HepG2 (cell line): ENCODE measurements around the gene GZF1. TPM values are rescaled to one million over a fixed set of nuclear protein-coding genes. Genes with fewer than 3 reads are reported as not detected.

Source experiments
- AFF4 ChIP-seq: sonication (generic); formaldehyde crosslinking; IDR thresholded peaks from 2 replicates; pipeline ENCODE4 v1.4.0; 2020; ENCODE audit warnings: missing genetic modification reagents
- ATF6 ChIP-seq: sonication (generic); formaldehyde crosslinking; conservative IDR thresholded peaks from 2 replicates; pipeline ENCODE4 v1.4.0; 2020; ENCODE audit warnings: missing genetic modification reagents
- MED13 ChIP-seq: sonication (generic); formaldehyde crosslinking; IDR thresholded peaks from 2 replicates; pipeline ENCODE4 v1.5.0; 2020; ENCODE audit warnings: missing genetic modification reagents
- MNT ChIP-seq: fragments of 450-650 bp; IDR thresholded peaks from 2 replicates; pipeline ENCODE4 v1.6.1; 2016
- NCOA5 ChIP-seq: sonication (generic); formaldehyde crosslinking; IDR thresholded peaks from 2 replicates; pipeline ENCODE4 v1.4.0; 2020; ENCODE audit warnings: missing genetic modification reagents
- NPAS2 ChIP-seq: sonication (generic); formaldehyde crosslinking; IDR thresholded peaks from 2 replicates; pipeline ENCODE4 v1.8.0; 2022; ENCODE audit warnings: mild to moderate bottlenecking, missing genetic modification reagents, borderline replicate concordance
- PRMT3 ChIP-seq: sonication (generic); formaldehyde crosslinking; IDR thresholded peaks from 2 replicates; pipeline ENCODE4 v1.8.1; 2022; ENCODE audit warnings: low read depth, mild to moderate bottlenecking, moderate library complexity, missing genetic modification reagents, borderline replicate concordance
- SP2 ChIP-seq: sonication (generic); formaldehyde crosslinking; IDR thresholded peaks from 2 replicates; pipeline ENCODE4 v1.5.1; 2020; ENCODE audit warnings: mild to moderate bottlenecking, missing genetic modification reagents
- TERF1 ChIP-seq: sonication (generic); formaldehyde crosslinking; IDR thresholded peaks from 2 replicates; pipeline ENCODE4 v1.8.0; 2022; ENCODE audit warnings: mild to moderate bottlenecking, missing genetic modification reagents, moderate library complexity
- TGIF2 ChIP-seq: IDR thresholded peaks from 2 replicates; pipeline ENCODE4 v1.6.1; 2016; ENCODE audit warnings: control low read depth, missing compliant biosample characterization
- THRA ChIP-seq: sonication (generic); formaldehyde crosslinking; IDR thresholded peaks from 2 replicates; pipeline ENCODE4 v1.4.0; 2020; ENCODE audit warnings: missing genetic modification reagents, borderline replicate concordance
- ZNF136 ChIP-seq: sonication (generic); formaldehyde crosslinking; IDR thresholded peaks from 2 replicates; pipeline ENCODE4 v1.8.1; 2022; ENCODE audit warnings: low read depth, mild to moderate bottlenecking, moderate library complexity, missing genetic modification reagents
- ZNF142 ChIP-seq: sonication (generic); formaldehyde crosslinking; IDR thresholded peaks from 2 replicates; pipeline ENCODE4 v1.4.0; 2020; ENCODE audit warnings: missing genetic modification reagents
- polyA plus RNA-seq, 8 experiments: library from polyadenylated mRNA; depleted of rRNA in 3 of 8; stranded (reverse) in 7 of 8; unstranded in 1 of 8; fragments of >200 nt; fragmentation: Illumina TruSeq in 4 of 8; extraction: Trizol in 4 of 8; gene quantifications; 2 replicates each; pipeline versions ENCODE4 v1.2.1 to v1.2.3, GENCODE V29; 2011 to 2016; ENCODE audit warnings: low read depth in 4 of 8, missing spikeins in 1 of 8, mixed read lengths in 1 of 8; ENCODE audit not compliant: insufficient read depth in 1 of 8
- total RNA-seq, 5 experiments: library from RNA; depleted of rRNA; stranded (reverse); fragments of >200 nt; fragmentation: Illumina TruSeq; extraction: Trizol; gene quantifications; 2 replicates each; pipeline ENCODE4 v1.2.3, GENCODE V29; 2016; ENCODE audit warnings: low read depth in 1 of 5

GZF1 gene
- total and polyA plus RNA-seq, 2 of the 13 experiments (the other 11 are each of a cell fraction or from before 2014, with no cell fraction given): 16.9 to 26.0 TPM

GRCh38 chr20:23412026-23412425 is 50.0 kb downstream of the GZF1 start (continued):
- peak; percentile 55; the same call in 1 of the 2 replicates for TF ChIP-seq MNT
- no peak for TF ChIP-seq ZNF136 (CRISPR knock-in tag)
- peak; percentile 60; the same call in 1 of the 2 replicates for TF ChIP-seq TGIF2
- TF ChIP-seq MED13: no peak
- no peak for TF ChIP-seq NCOA5 (CRISPR knock-in tag)
- no peak for TF ChIP-seq AFF4 (CRISPR knock-in tag)
- TF ChIP-seq TERF1 (CRISPR knock-in tag): no peak
- TF ChIP-seq NPAS2: no peak
- no peak for TF ChIP-seq ZNF142
- no peak for TF ChIP-seq ATF6 (CRISPR knock-in tag)
- no peak for TF ChIP-seq PRMT3 (CRISPR knock-in tag)
- no peak for TF ChIP-seq SP2 (CRISPR knock-in tag)
- TF ChIP-seq THRA (CRISPR knock-in tag): peak; percentile 72; the same call in 1 of the 2 replicates
